ELR (cell line): ENCODE results near the gene RNF149.
"Not testable (repeated sequence)": the region's sequence is repeated elsewhere in the genome, so short reads cannot be mapped to it uniquely, and the experiment has no call there.

Experiments used
- DNase-seq: peaks from one replicate; pipeline ENCODE4 v3.0.0-alpha.2; 2015; ENCODE audit warnings: low read depth

Gene RNF149

DNA sequence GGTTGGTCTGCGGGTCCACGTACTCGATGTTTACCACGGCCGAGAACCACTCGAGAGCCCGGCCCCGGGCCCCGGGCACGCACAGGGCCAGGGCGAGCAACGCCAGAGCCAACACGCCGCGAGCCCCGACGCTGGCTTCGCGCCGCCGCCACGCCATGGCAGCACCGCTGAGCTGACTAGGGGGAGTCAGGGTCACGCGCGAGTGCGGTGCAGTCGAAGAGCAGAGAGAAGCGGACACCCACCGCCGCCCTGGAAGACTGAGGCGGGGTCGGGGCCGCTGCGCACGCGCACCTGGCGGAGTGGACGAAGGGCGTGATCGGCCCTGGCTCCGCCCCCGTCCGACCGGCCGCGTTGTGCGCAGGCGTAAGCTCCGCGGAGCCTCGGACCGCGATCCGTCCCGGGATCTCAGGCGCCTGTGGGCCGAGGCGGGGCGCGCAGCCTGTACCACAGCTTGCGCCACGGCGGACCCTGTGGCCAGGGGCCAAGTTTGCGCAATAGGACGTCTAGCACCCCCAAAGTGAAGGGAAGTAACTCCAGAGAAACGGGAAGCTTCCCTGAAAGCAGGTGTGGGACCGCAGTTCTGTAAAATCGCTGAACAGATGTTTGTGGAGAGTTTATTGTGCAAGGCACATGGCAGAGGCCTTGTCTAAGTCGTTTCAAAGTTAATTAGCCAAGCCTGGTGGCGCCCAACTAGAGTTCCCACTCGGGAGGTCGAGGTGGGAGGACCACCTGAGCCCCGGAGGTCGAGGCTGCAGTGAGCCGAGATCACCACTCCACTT lies at the start of gene RNF149:
RNF149 (minus strand) TSS at position 270 of the 779 bp plus-strand sequence; CDS start at position 157, 113 bp downstream.
- peak; percentile 92 for DNase-seq

- DNase-seq, result peak; percentile 24
Measured at GRCh38 chr2:101357376-101357775, 48.9 kb upstream of the RNF149 start.

DNA sequence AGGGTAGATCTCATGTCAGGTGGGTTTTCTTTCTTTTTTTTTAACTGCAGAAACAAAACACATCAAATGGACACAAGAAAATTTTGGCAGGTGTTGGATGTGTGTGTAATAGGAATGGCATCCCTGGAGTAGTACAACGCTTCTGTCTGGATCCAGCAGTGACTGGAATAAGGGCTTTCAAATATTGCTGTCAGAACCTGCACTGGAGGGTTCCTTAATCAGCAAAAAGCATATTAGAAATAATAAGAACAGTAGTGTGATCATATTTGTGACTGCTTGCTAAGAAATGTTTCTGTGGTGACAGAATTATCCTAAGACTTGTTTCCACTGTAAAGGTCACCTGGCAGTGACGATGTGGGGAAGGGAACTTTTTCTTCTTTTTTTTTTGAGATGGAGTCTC lies 48.0 kb upstream of the RNF149 start:
- DNase-seq, result peak; percentile 34

DNA sequence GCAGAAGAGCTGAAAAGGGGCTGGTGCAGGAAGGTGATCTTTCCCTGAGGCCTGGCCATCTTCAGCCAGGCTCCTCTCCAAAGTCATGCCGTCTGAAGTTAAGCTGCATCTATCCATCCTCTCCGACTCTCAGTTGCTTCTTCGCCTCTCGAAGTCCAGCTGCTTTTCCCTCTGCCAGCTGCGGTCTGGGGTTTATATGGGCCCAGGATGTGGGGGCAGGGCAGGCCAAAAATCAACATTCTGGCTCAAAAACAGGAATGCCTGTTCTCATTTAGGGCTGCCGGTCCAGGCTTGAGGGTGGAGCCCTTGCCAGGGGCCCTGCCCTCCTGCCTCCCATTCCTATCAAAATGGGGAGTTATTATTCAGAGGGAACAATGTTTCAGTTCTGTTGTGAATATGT lies 47.6 kb upstream of the RNF149 start:
- no peak for DNase-seq

DNA sequence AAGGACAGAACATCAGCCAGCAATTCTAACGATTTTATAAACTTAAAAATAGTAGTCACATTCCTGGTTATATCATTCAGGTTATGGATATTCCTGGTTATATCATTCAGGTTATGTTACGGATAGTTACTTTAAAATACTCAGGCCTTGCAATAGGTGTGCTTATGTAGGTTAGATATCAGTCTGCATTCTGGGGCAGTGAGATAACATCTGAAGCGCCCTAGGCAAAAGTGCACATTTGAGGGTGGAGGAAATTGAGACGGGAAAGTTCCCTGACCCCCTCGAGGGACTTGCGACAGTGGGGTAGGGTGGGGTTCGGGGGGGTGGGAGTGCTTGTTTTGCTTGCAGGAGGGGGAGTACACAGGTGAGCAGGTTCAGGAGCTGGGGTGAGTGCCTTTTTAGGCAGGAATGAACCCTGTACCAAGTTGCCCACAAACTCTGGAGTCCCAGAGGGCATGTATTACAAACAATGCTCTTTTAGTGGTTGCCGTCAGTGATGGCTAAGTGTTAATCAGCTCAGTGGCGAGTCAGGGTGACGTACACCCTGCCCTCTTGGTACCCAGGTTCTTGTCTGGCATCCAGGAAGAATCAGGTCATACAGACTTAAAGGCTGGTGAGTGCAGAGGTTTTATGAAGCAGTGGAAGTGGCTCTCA lies 47.0 kb upstream of the RNF149 start:
- DNase-seq, result peak; percentile 33

- no peak for DNase-seq
Measured at GRCh38 chr2:101354420-101355311, 46.2 kb upstream of the RNF149 start.

DNA sequence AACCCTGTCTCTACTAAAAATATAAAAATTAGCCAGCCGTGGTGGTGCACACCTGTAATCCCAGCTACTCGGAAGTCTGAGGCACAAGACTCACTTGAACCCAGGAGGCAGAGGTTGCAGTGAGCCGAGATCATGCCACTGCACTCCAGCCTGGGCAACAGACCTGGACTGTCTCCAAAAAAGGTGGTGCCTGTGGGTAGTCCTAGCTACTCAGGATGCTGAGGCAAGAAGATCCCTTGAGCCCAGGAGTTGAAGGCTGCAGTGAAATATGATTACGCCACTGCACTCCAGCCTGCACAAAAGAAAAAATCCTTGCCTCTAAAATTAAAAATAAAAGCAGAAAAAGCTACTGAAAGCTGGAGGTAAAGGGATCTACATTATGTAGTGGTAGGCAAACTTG lies 44.1 kb upstream of the RNF149 start:
- DNase-seq, result not testable (repeated sequence)

DNA sequence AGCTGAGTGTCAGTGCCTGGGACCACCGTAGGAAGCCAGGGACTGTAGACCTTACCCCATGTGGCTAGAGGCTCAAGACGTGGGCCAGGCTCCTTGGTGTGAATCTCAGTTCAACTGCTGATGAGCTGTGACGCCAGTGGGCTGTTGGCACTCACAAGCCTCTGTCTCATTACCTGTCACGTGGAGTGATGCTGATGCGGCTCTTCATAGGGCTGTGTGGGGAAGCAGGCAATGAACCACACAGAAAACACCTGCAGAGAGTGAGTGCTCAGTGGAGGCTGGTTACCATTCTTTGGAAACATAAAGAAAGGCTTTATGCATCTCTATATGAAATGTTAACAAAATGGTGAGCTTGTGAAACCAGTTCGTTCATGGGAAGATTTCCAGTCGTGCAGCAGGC lies 42.7 kb upstream of the RNF149 start:
- DNase-seq, result no peak

DNA sequence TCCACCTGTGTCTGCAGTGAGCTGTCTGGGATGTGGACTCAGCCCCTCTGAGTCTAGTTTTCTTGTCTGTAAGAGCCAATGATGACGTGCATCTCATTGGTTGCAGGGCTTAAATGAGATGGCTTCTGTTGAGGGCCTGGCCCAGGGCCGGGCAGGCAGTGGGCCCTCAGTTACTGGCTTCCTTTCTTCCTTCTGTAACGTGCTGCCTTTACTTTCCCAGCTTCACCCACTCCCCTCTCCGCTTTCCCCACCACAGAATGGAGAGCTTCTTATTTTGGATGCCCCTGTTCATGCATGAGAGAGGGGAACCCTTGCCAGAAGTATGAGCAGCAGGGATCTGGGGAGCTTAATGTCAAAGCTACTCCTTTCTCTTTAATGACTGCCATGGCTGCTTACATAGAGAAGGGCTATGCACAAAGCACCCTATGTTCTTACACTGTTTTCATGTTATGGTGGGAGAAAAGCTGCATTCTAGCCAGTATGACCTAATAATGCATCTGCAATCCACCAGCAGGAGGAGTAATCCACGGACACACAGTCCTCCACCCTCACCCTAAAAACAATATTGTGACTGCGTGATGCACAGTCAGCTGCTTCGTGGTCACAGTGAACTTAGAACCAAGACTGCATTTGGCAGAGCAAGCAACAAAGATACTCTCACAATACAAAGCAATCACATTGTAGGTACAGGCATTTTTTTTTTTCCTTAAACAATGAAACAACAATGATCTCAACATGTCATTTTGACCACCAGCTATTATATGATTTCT lies 41.6 kb upstream of the RNF149 start:
- DNase-seq, result peak; percentile 64

DNA sequence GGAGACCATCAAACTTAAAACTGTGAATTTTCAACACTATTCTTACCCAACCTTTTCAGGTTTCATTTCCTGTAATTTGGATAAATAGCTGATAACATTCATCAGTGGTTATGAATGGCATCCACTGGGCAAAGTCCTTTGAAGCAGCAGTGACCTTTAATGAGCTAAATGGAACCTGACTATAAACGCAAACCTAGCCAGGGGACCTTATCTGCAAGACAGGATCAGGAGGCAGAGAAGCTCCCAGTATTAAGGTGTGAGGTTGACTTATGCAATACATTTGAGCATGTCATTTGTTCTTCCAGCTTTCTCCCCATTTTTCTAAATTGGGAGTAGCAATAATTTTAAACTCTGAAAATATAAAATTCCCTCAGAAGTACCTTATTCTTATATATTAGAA lies 40.4 kb upstream of the RNF149 start:
- no peak for DNase-seq

GRCh38 chr2:101346909-101347308 lies 38.4 kb upstream of the RNF149 start:
- no peak for DNase-seq

GRCh38 chr2:101344137-101344536 lies 35.6 kb upstream of the RNF149 start:
- no peak for DNase-seq

- no peak for DNase-seq
Measured at GRCh38 chr2:101342625-101343008, 34.1 kb upstream of the RNF149 start.

DNA sequence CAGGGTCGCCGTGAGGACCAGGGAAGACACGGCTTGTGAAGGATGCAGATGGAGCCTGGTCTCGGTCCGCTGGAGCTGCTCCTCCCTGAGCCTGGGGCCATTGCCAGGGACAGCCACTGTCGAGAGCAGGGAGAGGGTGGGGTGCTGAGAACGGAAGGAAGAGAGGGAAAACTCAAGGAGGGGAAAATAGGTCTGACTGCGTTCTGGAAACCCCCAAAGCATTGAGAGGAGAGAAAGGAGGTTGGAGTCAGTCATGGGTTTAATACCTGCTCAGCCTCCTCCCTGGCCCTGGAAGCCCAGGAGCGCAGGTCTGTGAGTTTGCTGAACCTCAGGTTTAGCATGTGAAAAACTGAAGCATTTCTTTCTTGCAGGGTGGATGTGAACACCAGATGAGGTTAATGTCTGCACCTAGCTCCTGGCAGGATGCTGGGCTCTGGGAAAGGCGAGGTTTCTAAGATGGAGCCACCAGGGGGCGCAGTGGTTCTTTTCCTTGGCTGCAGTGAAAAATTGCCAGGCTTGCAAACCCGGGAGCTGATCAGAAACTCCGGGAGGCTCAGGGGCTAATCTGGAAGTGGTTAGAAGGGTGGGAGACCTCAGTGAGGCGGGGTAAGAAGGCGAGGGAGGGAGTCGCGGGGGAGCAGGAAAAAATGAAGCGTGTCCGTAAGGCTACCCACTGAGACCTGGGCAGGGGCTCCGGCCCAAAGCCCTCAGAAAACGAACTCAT lies 33.6 kb upstream of the RNF149 start:
- peak; percentile 85 for DNase-seq

- no peak for DNase-seq
Measured at GRCh38 chr2:101341421-101341820, 32.9 kb upstream of the RNF149 start.

DNA sequence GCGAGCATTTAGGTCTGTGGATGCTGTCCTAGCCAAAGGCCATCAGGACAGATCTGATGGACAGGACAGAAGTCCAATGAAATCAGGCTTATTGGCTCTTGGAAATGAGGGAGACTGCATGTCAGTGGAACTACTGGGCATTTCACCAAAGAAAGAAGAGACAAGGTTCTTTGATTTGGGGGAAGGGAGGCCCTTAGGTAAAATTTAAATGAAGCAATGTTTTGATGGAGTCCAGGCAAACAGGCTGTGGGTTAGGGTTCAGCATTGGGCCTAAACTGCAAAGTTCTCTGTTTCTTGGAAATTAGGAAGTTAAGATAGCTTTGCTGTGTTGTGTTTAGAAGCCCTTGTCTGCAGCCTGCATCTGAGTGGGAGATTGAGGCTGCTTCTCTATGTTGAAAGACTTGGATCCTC lies 31.6 kb upstream of the RNF149 start:
- DNase-seq, result peak; percentile 26

DNA sequence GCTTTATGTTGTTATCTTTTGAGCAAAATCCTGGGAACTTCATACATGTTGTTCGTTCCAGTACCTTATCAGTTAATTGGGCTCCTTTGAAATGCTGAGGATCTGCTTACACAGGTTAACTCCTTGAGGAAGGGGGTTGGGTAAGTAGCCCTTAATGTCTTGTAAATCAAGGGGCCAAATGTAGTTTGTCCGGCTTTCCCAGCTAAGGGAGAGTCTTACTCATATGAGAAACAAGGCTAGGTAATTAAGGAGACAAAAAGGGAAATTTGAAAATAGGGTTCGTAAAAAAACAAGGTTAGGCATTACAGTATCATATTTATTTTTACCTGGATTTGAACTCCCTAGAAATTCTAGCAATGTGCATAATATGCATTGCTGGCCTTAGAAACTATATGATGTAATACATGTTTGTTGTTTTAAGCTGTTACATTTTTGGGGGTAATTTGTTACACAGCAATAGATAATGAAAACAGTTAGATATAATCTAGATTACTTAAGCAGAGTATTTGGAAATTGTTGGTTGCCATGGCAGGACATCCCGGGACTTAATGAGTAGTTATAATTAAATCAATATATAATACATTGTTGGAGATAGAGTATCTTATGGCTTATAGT lies 30.9 kb upstream of the RNF149 start:
- no peak for DNase-seq

GRCh38 chr2:101337877-101338276 lies 29.4 kb upstream of the RNF149 start:
- DNase-seq, result peak; percentile 73

DNA sequence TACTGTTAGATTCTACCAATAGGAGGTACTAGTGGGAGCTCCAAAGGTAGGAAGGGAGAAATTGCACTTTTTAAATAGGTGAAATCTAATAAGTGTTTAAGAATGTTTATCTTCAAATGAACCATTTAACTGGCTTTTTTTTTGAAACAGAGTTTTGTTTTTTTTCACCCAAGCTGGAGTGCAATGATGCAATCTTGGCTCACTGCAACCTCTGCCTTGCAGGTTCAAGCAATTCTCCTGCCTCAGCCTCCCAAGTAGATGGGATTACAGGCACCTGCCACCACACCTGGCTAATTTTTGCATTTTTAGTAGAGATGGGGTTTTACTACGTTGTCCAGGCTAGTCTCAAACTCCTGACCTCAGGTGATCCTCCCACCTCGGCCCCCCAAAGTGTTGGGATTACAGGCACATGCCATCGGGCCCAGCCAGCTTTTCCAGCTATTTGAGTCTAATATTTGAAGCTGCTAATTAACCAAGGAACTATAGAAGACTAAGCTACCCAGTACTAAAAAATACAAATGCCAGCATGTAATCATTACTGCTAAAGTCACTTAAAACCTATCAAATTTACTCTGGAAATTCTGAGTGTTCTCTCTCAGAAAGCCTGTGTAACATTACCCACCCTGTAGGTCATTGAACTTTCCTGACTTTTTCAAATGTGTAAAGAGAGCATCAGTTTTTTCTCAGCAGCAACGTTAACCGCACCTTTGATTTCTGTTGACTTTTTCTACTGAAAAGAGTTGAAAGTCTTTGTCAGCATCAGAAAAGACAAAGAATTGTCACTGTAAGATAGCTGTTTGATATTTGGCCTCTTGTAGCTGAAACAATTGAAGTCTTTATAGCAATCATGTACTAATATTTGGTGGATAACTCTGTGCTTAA lies 24.6 kb upstream of the RNF149 start:
- no peak for DNase-seq

- DNase-seq, result no peak
Measured at GRCh38 chr2:101331202-101331601, 22.7 kb upstream of the RNF149 start.
